Erythroblast (primary cell): ENCODE measurements around the gene CTRL.

ENCODE experiments used
- GATA1 ChIP-seq: IDR thresholded peaks from 2 replicates; pipeline ENCODE4 v1.6.1; 2011; ENCODE audit warnings: low read depth, mild to moderate bottlenecking, control low read depth, low read length, moderate library complexity
- POLR2A ChIP-seq: IDR thresholded peaks from 2 replicates; pipeline ENCODE4 v1.6.1; 2011; ENCODE audit warnings: mild to moderate bottlenecking, low read length

GRCh38 chr16:67933805-67934204 is 2.1 kb upstream of the CTRL start:
- TF ChIP-seq POLR2A (no peak), GATA1 (no peak)
